HG03439 (cell line): ENCODE measurements around the gene SYNE2.

Experiments used
- ATAC-seq: cut with Tn5 transposase; IDR thresholded peaks from one replicate; pipeline ENCODE4 v1.9.1; 2021; ENCODE audit warnings: mild to moderate bottlenecking, moderate library complexity; ENCODE audit not compliant: unreplicated experiment

SYNE2 gene

DNA sequence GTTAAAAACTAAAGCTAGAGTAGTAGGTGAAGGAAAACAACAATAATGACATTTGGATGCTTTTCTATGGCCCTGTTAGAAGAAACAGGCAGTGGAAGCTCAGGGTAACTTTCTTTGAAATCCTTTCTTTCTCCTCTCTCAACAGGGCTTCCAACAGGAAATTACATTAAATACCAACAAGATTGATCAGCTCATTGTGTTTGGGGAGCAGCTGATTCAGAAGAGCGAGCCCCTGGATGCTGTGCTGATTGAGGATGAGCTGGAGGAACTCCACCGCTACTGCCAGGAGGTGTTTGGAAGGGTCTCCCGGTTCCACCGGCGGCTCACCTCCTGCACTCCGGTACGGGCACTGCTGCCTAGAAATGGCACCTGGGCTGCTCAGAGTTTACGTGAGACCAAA, 359.9 kb downstream of the SYNE2 start:
- no peak for ATAC-seq

- ATAC-seq, result no peak
These were observed 360.3 kb downstream of the SYNE2 start for GRCh38 chr14:64213086-64213485.

DNA sequence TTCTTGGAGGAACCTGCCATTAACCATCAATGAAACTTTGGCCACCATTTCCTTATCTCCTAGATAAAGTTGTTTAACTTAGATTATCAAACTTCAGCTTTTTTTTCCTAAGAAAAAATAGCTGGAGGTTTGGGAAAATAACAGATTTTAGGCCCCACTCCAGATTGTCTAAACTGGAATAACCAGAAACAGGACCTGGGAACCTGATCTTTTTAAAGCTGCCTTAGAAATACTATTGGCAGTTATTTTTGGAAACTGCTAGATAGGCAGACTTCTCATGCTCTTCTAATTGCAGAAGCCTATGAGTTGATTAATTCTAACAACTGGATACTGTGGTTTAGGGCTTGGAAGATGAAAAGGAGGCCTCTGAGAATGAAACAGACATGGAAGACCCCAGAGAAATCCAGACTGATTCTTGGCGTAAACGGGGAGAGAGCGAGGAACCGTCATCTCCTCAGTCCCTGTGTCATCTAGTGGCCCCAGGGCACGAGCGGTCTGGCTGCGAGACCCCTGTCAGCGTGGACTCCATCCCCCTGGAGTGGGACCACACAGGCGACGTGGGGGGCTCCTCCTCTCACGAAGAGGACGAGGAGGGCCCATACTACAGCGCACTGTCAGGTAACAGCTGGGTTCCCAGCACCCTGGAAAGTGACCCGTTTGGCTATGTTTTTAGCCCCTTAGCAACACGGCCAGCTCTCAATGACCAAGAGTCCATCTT, 361.2 kb downstream of the SYNE2 start:
- ATAC-seq, result no peak

DNA sequence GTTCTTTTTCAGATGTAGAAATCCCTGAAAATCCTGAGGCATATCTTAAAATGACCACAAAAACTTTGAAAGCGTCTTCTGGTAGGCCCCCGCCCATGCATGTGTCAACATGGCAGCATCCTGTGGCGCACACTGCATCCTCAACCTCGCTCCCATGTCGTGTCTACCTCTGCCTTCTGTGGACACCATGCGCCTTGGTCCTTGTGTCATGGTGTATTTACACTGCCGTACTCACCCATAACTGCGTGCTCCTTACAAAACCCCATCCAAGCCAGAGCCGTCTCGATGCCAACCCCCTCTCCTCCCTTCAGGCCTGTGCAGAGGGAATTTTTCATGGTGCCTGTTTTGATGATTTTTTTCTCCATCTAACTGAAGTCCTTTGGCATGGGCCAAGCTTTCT, 362.5 kb downstream of the SYNE2 start:
- no peak for ATAC-seq

DNA sequence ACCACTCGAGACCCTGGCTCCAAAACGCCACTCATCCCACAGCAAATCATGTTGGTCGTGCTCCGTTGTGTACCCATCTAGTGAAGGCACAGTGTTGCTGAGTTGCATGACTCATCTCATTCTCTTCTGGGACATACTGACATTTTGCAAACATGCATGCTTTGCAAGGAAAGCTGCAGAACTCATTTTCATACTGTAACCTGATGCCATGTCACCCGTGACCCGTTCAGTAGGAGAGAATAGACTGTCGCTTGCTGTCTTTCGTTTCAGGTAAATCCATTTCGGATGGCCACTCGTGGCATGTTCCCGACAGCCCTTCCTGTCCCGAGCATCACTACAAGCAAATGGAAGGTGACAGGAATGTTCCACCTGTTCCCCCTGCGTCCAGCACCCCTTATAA, 363.2 kb downstream of the SYNE2 start:
- ATAC-seq, result no peak

DNA sequence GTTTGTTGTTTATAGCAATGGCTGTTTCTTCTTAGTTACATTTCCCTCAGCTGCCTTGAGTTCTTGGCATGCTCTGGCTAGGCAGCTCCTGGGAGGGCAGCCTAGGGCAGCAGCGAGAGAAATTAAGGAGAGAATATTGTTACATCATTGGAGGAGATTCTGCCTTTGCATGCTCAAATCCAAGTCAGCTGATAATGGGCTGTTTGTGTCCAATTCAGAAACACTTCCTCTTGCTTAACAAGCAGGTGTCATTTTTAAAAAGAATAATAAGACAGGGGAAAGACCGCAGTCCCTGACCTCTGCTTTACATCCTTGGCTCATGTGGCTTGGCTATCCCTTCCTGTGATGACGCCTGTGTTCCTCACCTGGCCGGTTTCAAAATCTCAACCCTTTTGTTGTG, 364.5 kb downstream of the SYNE2 start:
- no peak for ATAC-seq

GRCh38 chr14:64217834-64218233, 365.0 kb downstream of the SYNE2 start:
- ATAC-seq, result no peak

DNA sequence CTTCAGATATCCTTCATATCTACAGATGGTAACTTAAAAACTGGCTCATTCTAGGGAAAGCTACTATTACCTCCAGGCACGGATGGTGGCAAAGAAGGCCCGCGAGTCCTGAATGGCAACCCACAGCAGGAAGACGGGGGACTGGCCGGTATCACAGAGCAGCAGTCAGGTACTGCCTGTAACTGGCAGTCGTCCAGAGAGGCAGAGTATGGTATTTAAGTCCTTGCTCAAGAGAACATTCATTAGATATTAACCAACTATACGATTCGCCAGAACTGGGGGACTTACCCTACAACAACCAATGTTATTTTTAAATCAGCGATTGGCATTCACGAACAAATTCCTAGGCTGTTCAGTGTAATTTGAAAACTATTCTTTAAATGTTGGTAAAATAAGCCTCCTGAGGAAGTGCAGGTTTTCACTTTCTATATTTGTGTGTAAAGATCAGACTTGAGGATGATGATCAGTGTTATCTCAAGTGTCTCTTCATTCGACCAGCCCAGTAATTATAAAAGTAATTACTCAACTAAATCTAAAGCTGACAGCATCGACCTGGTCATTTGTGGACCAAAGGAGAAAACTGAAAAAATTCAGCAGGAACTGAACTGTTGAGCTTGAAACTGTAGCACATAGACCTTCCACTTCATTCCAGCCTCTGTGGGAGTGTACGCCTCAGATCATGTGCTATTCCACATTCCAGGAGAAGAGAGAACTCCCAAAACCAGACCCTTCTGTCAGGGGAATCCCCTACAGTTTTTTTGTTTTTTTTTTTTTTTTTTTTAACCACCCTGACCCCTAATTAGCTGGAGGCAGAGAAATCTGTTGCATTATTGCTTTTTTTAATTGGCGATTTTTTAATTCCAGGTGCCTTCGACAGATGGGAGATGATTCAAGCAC, 365.8 kb downstream of the SYNE2 start:
- no peak for ATAC-seq

DNA sequence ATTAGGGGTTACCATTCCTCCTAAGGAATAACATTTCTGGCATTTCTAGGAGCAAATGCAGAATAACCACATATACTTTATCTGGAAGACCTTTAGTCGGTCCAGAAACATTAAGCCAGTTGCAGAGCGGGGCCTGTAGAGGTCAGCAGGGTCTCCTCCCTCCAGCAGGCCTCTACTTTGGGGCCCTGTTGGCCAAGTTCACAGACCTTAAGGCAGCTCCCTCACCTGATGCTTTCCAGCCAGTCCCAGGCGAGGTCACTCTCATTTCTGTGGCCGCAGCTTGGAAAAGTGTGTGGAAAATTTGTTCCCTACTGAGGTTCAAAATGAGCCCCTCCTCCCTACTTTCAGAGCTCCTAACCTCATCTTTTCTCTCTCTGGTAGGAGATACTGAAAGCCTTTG, 367.3 kb downstream of the SYNE2 start:
- no peak for ATAC-seq

GRCh38 chr14:64220466-64220865, 367.7 kb downstream of the SYNE2 start:
- ATAC-seq, result no peak

- no peak for ATAC-seq
These were observed 368.7 kb downstream of the SYNE2 start for GRCh38 chr14:64221391-64222003.

- ATAC-seq, result no peak
These were observed 372.4 kb downstream of the SYNE2 start for GRCh38 chr14:64225151-64225757.

DNA sequence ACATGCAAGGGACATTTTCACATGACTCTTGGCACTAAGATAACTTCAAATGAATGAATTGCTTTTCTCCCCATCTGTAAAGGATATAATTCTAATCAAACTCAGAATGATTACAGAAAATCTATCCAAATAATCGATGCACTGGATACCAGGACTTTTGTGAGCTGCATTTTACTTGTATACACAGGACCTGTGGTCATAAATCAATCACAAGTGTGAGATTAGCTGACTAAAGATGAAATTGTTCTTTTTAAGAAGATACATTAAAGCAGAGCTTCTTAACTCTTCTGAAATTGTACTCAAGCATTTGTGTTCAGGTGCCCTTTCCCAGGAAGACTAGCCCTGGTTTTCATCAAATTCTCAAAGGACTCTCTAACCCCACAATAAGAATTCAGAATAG, 375.1 kb downstream of the SYNE2 start:
- ATAC-seq, result no peak

GRCh38 chr14:64229489-64229888, 376.7 kb downstream of the SYNE2 start:
- no peak for ATAC-seq

GRCh38 chr14:64232095-64232838, 379.5 kb downstream of the SYNE2 start:
- ATAC-seq, result no peak

GRCh38 chr14:64232944-64233343, 380.1 kb downstream of the SYNE2 start:
- ATAC-seq, result no peak

GRCh38 chr14:64233531-64234190, 380.9 kb downstream of the SYNE2 start:
- ATAC-seq, result no peak

GRCh38 chr14:64234877-64235651, 382.3 kb downstream of the SYNE2 start:
- ATAC-seq, result peak; percentile 9
